ENCODE measurements around the gene TTLL9. TPM values are rescaled to one million over a fixed set of nuclear protein-coding genes. Genes with fewer than 3 reads are reported as not detected.
"Not testable (repeated sequence)": the region's sequence is repeated elsewhere in the genome, so short reads cannot be mapped to it uniquely, and the experiment has no call there.

TTLL9 gene
- total RNA-seq, 2 experiments from 2014 or later, result not detected

GRCh38 chr20:31914170-31914569 is 43.7 kb downstream of the TTLL9 start:
- CTCF ChIA-PET, result interaction anchor here (1.0 kb wide), 1 partner anchor 38 kb away, joined by 5 read pairs; the partner anchor contains the start of gene PDRG1

GRCh38 chr20:31915491-31916280 is 45.3 kb downstream of the TTLL9 start:
- POLR2A ChIA-PET, result no interaction called here

More at GRCh38 chr20:31914170-31914569, 43.7 kb downstream of the TTLL9 start:
- no peak overlapping the region for H3K27ac Mint-ChIP-seq
- intact Hi-C loops (cut with micrococcal nuclease), result no loop called here
- H3K36me3 Mint-ChIP-seq (ENCODE audit: low read depth), result no peaks in the 10 kb centered on the region
- TF ChIP-seq CTCF (IDR thresholded peaks at IDR 0.05), result no peak
- DNase-seq (no peak), ATAC-seq (no peak)
- no peak overlapping the region for H3K4me3 Mint-ChIP-seq
- H3K27me3 Mint-ChIP-seq, result peaks cover 7% of the 10 kb centered on the region
- no peaks in the 10 kb centered on the region for H3K9me3 Mint-ChIP-seq
- H3K4me1 Mint-ChIP-seq (ENCODE audit: low read depth), result no peaks in the 10 kb centered on the region
- POLR2A ChIA-PET, result no interaction called here

GRCh38 chr20:31916708-31917107 is 46.3 kb downstream of the TTLL9 start:
- no peaks in the 10 kb centered on the region for H3K4me1 Mint-ChIP-seq (ENCODE audit: low read depth)
- no peak overlapping the region for H3K4me3 Mint-ChIP-seq
- ATAC-seq, result no peak
- no peak for TF ChIP-seq CTCF (IDR thresholded peaks at IDR 0.05)
- DNase-seq, result no peak
- POLR2A ChIA-PET, result no interaction called here
- H3K27ac Mint-ChIP-seq, result no peak overlapping the region
- CTCF ChIA-PET, result no interaction called here
- H3K36me3 Mint-ChIP-seq (ENCODE audit: low read depth), result no peaks in the 10 kb centered on the region
- H3K27me3 Mint-ChIP-seq, result peaks cover 17% of the 10 kb centered on the region
- H3K9me3 Mint-ChIP-seq, result no peaks in the 10 kb centered on the region
- intact Hi-C loops (cut with micrococcal nuclease), result no loop called here

More at GRCh38 chr20:31915491-31916280, 45.3 kb downstream of the TTLL9 start:
- Mint-ChIP-seq H3K27ac (no peak overlapping the region), H3K4me1 (ENCODE audit: low read depth) (no peaks in the 10 kb centered on the region), H3K36me3 (ENCODE audit: low read depth) (no peaks in the 10 kb centered on the region), H3K9me3 (no peaks in the 10 kb centered on the region), H3K27me3 (peaks cover 15% of the 10 kb centered on the region), H3K4me3 (no peak overlapping the region)
- TF ChIP-seq CTCF (IDR thresholded peaks at IDR 0.05), result no peak
- CTCF ChIA-PET, result interaction anchor here (1.4 kb wide), 1 partner anchor 69 kb away, joined by 4 read pairs; no protein-coding TSS in a partner anchor
- DNase-seq (no peak), ATAC-seq (no peak)
- intact Hi-C loops (cut with micrococcal nuclease), result no loop called here

- H3K4me1 Mint-ChIP-seq (ENCODE audit: low read depth); H3K4me3 Mint-ChIP-seq; ATAC-seq; intact Hi-C loops (cut with micrococcal nuclease); H3K9me3 Mint-ChIP-seq; H3K36me3 Mint-ChIP-seq (ENCODE audit: low read depth); POLR2A ChIA-PET; DNase-seq; H3K27ac Mint-ChIP-seq: not testable (repeated sequence)
- CTCF ChIA-PET, result interaction anchor here (0.9 to 1.3 kb wide), 4 partner anchors 34 to 114 kb away, joined by 3 to 4 read pairs (median 3); partner anchors contain the start of genes CCM2L and PDRG1
- H3K27me3 Mint-ChIP-seq, result peaks cover 17% of the 10 kb centered on the region
These were observed 47.6 kb downstream of the TTLL9 start for GRCh38 chr20:31917962-31918412.

GRCh38 chr20:31918466-31919105 is 48.2 kb downstream of the TTLL9 start:
- no peak for TF ChIP-seq CTCF (IDR thresholded peaks at IDR 0.05)
- intact Hi-C loops (cut with micrococcal nuclease), result no loop called here
- Mint-ChIP-seq H3K27ac (no peak overlapping the region), H3K27me3 (peaks cover 17% of the 10 kb centered on the region), H3K4me3 (no peak overlapping the region), H3K36me3 (ENCODE audit: low read depth) (no peaks in the 10 kb centered on the region), H3K9me3 (no peaks in the 10 kb centered on the region), H3K4me1 (ENCODE audit: low read depth) (peaks cover 5% of the 10 kb centered on the region)
- ATAC-seq (no peak), DNase-seq (no peak)
- POLR2A ChIA-PET, result no interaction called here
- CTCF ChIA-PET, result interaction anchor here (0.9 to 1.3 kb wide), 4 partner anchors 33 to 113 kb away, joined by 3 to 4 read pairs (median 3); partner anchors contain the start of genes CCM2L and PDRG1
